Adrenal gland (tissue), 12 donors: ENCODE data around the gene LUC7L3. TPM values are rescaled to one million over a fixed set of nuclear protein-coding genes. Genes with fewer than 3 reads are reported as not detected.
A peak's percentile ranks its signal among the peaks of the same experiment; 100 is the strongest.

Experiments
- DNase-seq, 7 donors: peaks; one replicate each; pipeline ENCODE4 v3.0.0-alpha.2; 2019 to 2020
- H3K27ac ChIP-seq, 5 donors: fragments of 200-600 bp; sonication (generic) in 4 of 5; 1 replicate in 3 of 5; 2 replicates in 2 of 5; pipeline versions ENCODE4 v1.5.1 to v1.8.0; 2016 to 2020; ENCODE audit warnings: mild to moderate bottlenecking in 1 of 5
- H3K27me3 ChIP-seq: fragments of 200-600 bp; 2 replicates; pipeline ENCODE4 v1.8.0; 2021
- H3K36me3 ChIP-seq, 2 donors: fragments of 200-600 bp; replicated peaks in 1 of 2; 1 replicate in 1 of 2; 2 replicates in 1 of 2; pipeline versions ENCODE4 v1.5.1 to v1.8.0; 2018 to 2022
- H3K4me1 ChIP-seq, 2 donors: fragments of 200-600 bp; replicated peaks in 1 of 2; 1 replicate in 1 of 2; 2 replicates in 1 of 2; pipeline versions ENCODE4 v1.5.1 to v1.8.0; 2018 to 2021
- H3K4me3 ChIP-seq, 4 donors: fragments of 200-600 bp; sonication (generic) in 3 of 4; one replicate each; pipeline ENCODE4 v1.5.1; 2016 to 2018
- H3K9me3 ChIP-seq, 3 donors: fragments of 200-600 bp; sonication (generic) in 1 of 3; replicated peaks in 1 of 3; 1 replicate in 2 of 3; 2 replicates in 1 of 3; pipeline versions ENCODE4 v1.5.1 to v1.8.0; 2016 to 2021
- CTCF ChIP-seq, 6 experiments: fragments of 450-650 bp in 4 of 6; fragments of 200-600 bp in 2 of 6; sonication (generic) in 1 of 6; IDR thresholded peaks; 1 replicate in 5 of 6; 2 replicates in 1 of 6; pipeline versions ENCODE4 v1.5.1 to v1.8.0; 2016 to 2021; ENCODE audit warnings: antibody characterized with exemption in 6 of 6, mild to moderate bottlenecking in 2 of 6, moderate library complexity in 1 of 6
- POLR2A ChIP-seq, 2 donors: fragments of 450-650 bp; IDR thresholded peaks; one replicate each; pipeline ENCODE4 v1.6.1; 2017; ENCODE audit warnings: antibody characterized with exemption in 2 of 2, mild to moderate bottlenecking in 2 of 2, moderate library complexity in 1 of 2
- WGBS, 4 donors: extraction: QIAGEN DNeasy Blood & Tissue Kit in 2 of 4; methylation state at CpG; one replicate each; pipeline versions ENCODE4 v1.1.5 to v1.1.7; 2013 to 2017; 5-methylcytosine and 5-hydroxymethylcytosine counted together
- intact Hi-C, 2 donors: fragments of 100-400 bp; cut with DNase I; formaldehyde crosslinking; loops; one replicate each; pipeline versions ENCODE4 v1.14.1 to v1.15.0; 2022 to 2023
- polyA plus RNA-seq, 3 donors: library from polyadenylated mRNA; stranded (reverse); fragments of 200-250 nt in 2 of 3; fragments of 350-450 nt in 1 of 3; fragmentation: Illumina TruSeq in 1 of 3; extraction: RNeasy Lipid Tissue Mini Kit (QIAGEN cat#74804) in 1 of 3; gene quantifications; one replicate each; pipeline ENCODE4 v1.2.3, GENCODE V29; 2013 to 2014
- total RNA-seq, 9 donors: library from RNA; depleted of rRNA in 4 of 9; stranded (reverse); fragments of >200 nt in 4 of 9; fragments of 120-200 nt in 1 of 9; fragmentation: NEBNext Ultra II Directional in 1 of 9; extraction: Animal tissue kit (Norgen Biotek cat#: 25700) in 1 of 9; gene quantifications; one replicate each; pipeline versions ENCODE4 v1.1.0 to v1.2.4, GENCODE V29; 2013 to 2023
- donor health status: healthy with polysubstance abuse.
- donor health status: Bipolar disorder and iron deficiency.
- donor health status: DM: yes; HTN: yes; CAD: no.
- donor health status: DM: no; HTN: no; CAD: no.
- donor health status: DM: no; HTN: no; CAD: no.
- donor health status: DM: yes; HTN: yes; CAD: no.

The LUC7L3 gene
- total and polyA plus RNA-seq, 12 donors: 16.1 to 248 (median 89.2) TPM

DNA sequence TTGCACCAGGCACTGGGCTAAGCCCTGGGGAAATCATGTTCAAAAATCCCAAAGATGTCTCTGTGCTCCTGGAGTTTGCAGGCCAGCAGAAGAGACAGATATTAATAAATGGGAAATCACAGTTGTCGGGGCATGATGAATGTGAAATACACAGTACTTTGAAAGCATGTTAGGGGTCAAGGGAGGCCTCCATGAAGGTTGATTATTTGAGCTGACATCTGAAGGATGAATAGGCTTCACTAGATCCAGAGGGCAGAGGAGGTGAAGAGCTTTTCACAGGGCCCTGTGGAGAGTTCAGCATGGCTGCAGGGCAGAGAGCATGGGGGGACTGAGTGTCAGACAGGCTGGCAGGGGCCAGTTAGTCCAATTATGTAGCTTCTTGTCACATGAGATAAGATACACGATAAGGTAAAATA lies 45.3 kb downstream of the LUC7L3 start:
- Histone ChIP-seq H3K36me3 (no peaks in the 10 kb centered on the region), H3K27ac (no peak overlapping the region), H3K27me3 (no peaks in the 10 kb centered on the region), H3K4me1 (peaks cover 0 to 13% of the 10 kb centered on the region in 2 donors), H3K9me3 (no peaks in the 10 kb centered on the region), H3K4me3 (no peak overlapping the region)
- DNase-seq: peak in 1 of 7 donors; percentile 43
- intact Hi-C loops: no loop called here
- no peak for TF ChIP-seq POLR2A (IDR thresholded peaks at IDR 0.05)
- TF ChIP-seq CTCF (IDR thresholded peaks at IDR 0.05): no peak
- 37 to 65% (median 49%) methylated on average over 2 of the region's 2 CpGs for WGBS, 4 donors

DNA sequence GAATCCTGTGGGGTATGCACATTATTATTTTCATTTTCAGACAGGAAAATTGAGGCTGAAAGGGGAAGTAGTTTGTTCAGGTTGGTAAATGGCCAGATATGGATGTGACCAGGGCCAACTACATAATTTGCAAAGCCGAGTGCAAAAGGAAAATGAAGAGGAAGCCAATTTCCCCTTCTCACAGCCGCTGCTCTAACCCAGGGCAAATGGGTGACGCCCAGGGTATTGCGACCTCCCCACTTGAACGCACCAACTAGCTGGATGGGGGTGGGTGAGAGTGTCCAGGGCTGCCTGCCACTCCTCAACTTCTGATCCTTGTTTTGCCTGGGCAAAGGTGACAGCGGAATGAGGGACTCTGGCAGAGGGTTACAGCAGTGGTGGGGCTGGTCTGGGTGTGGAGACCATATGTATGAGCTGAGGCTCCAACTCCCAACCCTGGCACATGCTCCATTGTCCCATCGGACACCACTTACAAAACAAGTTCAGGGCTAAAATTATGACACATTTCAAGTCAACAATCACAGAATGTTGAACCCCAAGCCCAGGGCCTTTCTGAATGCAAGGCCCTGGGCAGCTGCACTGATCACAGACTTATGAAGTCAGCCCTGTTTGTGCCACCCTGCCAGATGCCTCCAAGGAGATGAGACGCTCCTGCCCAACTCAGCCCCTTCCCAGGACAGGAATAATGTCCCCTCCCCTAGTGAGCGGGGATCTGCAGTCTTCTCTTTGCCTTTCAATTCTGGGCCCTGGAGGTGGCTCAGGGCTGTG lies 46.2 kb downstream of the LUC7L3 start:
- WGBS, 4 donors: 58 to 76% (median 65%) methylated on average over 9 of the region's 9 CpGs
- Histone ChIP-seq H3K27ac (no peak overlapping the region), H3K4me3 (no peak overlapping the region)

DNA sequence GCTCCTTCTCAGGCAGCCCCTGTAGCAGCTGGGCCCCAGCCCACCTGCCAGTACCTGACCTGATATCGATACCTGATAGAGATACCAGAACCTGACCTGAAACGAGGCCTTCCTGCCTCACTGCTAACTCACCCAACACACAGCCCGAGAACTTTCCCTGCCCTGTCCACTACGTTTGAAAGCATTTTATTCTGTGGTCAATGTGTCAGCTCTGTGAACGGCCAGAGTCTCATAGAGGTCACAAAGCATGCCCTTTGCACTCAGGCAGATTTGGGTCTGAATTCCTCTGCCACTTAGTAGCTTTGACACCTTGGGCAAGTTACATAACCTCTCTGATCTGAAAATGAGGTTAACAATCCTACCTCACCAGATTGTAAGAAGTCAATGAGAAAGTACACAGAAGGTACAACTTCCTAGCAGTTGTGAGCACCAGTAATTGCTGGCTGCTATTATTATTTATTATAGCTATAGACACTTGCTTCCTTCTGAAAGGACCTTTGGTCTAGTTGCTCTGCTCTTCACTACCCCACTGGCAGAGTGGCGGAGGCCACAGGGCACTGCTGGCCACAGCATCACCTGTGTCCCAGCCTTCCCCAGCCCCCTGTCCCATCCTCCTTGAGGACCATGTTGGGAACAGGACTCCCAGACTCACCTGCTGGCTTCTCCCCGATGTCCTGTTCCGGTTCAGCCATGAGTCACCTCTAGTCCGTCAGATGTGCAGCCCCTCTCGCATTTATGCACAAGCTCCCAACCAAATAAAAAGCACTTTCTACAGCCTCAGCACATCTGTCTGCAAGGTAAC lies 47.0 kb downstream of the LUC7L3 start:
- TF ChIP-seq CTCF (IDR thresholded peaks at IDR 0.05) (no peak), POLR2A (IDR thresholded peaks at IDR 0.05) (no peak)
- no peak overlapping the region for H3K27ac ChIP-seq
- H3K36me3 ChIP-seq: no peaks in the 10 kb centered on the region
- WGBS, 4 donors: 82 to 87% (median 85%) methylated on average over 10 of the region's 10 CpGs
- H3K4me1 ChIP-seq: peaks cover 0 to 13% of the 10 kb centered on the region in 2 donors
- intact Hi-C loops: no loop called here
- no peaks in the 10 kb centered on the region for H3K9me3 ChIP-seq
- no peak overlapping the region for H3K4me3 ChIP-seq
- peak in 2 of 7 donors; percentile 20 to 48 for DNase-seq
- no peaks in the 10 kb centered on the region for H3K27me3 ChIP-seq

More for the DNA sequence above, 46.2 kb downstream of the LUC7L3 start:
- Histone ChIP-seq H3K36me3 (no peaks in the 10 kb centered on the region), H3K4me1 (peaks cover 0 to 13% of the 10 kb centered on the region in 2 donors), H3K27me3 (no peaks in the 10 kb centered on the region), H3K9me3 (no peaks in the 10 kb centered on the region)
- intact Hi-C loops: no loop called here
- DNase-seq: peak in 2 of 7 donors; percentile 19 to 53
- no peak for TF ChIP-seq POLR2A (IDR thresholded peaks at IDR 0.05)
- no peak for TF ChIP-seq CTCF (IDR thresholded peaks at IDR 0.05)

- TF ChIP-seq CTCF (IDR thresholded peaks at IDR 0.05) (no peak), POLR2A (IDR thresholded peaks at IDR 0.05) (no peak)
- Histone ChIP-seq H3K9me3 (no peaks in the 10 kb centered on the region), H3K36me3 (no peaks in the 10 kb centered on the region), H3K27me3 (no peaks in the 10 kb centered on the region), H3K27ac (no peak overlapping the region), H3K4me3 (no peak overlapping the region), H3K4me1 (peaks cover 0 to 13% of the 10 kb centered on the region in 2 donors)
- peak in 2 of 7 donors; percentile 16 to 17 for DNase-seq
- 81 to 88% (median 85%) methylated on average over 7 of the region's 7 CpGs for WGBS, 4 donors
- intact Hi-C loops: no loop called here
Measured at GRCh38 chr17:50767030-50767429, 47.6 kb downstream of the LUC7L3 start.
